Breast epithelium (tissue), 4 donors: ENCODE measurements around the gene ZNF407. TPM values are rescaled to one million over a fixed set of nuclear protein-coding genes. Genes with fewer than 3 reads are reported as not detected.

Experiments
- DNase-seq, 2 donors: peaks; one replicate each; pipeline ENCODE4 v3.0.0-alpha.2; 2019; ENCODE audit warnings: low spot score in 2 of 2
- H3K27ac ChIP-seq, 2 donors: fragments of 200-600 bp; sonication (generic) in 1 of 2; one replicate each; pipeline ENCODE4 v1.5.1; 2016 to 2019; ENCODE audit warnings: mild to moderate bottlenecking in 1 of 2
- H3K27me3 ChIP-seq, 2 donors: fragments of 200-600 bp; sonication (generic) in 1 of 2; one replicate each; pipeline versions ENCODE4 v1.5.1 to v1.6.0; 2017 to 2019; ENCODE audit warnings: control low read depth in 1 of 2, mild to moderate bottlenecking in 1 of 2
- H3K36me3 ChIP-seq: fragments of 200-600 bp; one replicate; pipeline ENCODE4 v1.5.1; 2019
- H3K4me1 ChIP-seq, 2 donors: fragments of 200-600 bp; sonication (generic); one replicate each; pipeline ENCODE4 v1.5.1; 2016 to 2019; ENCODE audit warnings: control low read depth in 1 of 2
- H3K4me3 ChIP-seq, 3 donors: fragments of 200-600 bp; sonication (generic); 1 replicate in 2 of 3; 2 replicates in 1 of 3; pipeline ENCODE4 v1.5.1; 2016 to 2019; ENCODE audit warnings: mild to moderate bottlenecking in 3 of 3, moderate library complexity in 2 of 3
- H3K9me3 ChIP-seq, 2 donors: fragments of 200-600 bp; sonication (generic) in 1 of 2; one replicate each; pipeline ENCODE4 v1.5.1; 2016 to 2019; ENCODE audit warnings: control low read depth in 1 of 2
- POLR2A ChIP-seq: fragments of 450-650 bp; IDR thresholded peaks from one replicate; pipeline ENCODE4 v1.6.1; 2016; ENCODE audit warnings: antibody characterized with exemption, mild to moderate bottlenecking, moderate library complexity
- POLR2AphosphoS5 ChIP-seq, 3 donors: sonication (generic); formaldehyde crosslinking; IDR thresholded peaks; one replicate each; pipeline ENCODE4 v1.6.1; 2017; ENCODE audit warnings: antibody characterized with exemption in 3 of 3
- intact Hi-C: fragments of 100-400 bp; cut with DNase I; formaldehyde crosslinking; loops from one replicate; pipeline ENCODE4 v1.15.1; 2023; ENCODE audit warnings: low total_unique reads
- total RNA-seq, 3 donors: library from RNA; depleted of rRNA; stranded (reverse); fragments of >200 nt; gene quantifications; one replicate each; pipeline ENCODE4 v1.1.0, GENCODE V29; 2016
- TF ChIP-seq, protein P1 (sequence below), 3 donors: fragments of 450-650 bp; IDR thresholded peaks; one replicate each; pipeline ENCODE4 v1.5.1; 2016 to 2017; ENCODE audit warnings: antibody characterized with exemption in 3 of 3, mild to moderate bottlenecking in 3 of 3, moderate library complexity in 3 of 3

Gene ZNF407
- total RNA-seq, 3 donors from 2014 or later, result 14.9 to 30.1 (median 22.3) TPM

DNA sequence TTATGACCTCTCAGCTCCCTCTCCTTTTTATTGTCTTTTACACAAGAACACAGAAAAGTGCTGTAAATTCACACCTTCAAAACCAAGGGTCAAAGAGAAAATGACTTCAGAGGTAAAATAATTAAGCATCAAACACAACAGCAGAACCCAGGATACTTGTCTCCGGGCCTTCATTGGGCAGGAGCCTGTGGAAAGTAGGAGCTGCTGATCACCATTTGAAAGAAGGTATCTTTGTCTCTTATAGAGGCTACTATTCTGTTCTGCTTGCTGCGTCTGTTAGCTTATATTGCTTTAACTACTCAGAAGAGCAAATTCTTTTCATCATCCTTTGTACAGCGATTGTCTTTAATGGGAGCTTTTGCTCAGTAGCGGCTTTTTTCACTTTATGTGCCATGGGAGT lies 350.2 kb downstream of the ZNF407 start:
- TF ChIP-seq POLR2AphosphoS5 (IDR thresholded peaks at IDR 0.05) (no peak), POLR2A (no peak)
- TF ChIP-seq, protein P1, sequence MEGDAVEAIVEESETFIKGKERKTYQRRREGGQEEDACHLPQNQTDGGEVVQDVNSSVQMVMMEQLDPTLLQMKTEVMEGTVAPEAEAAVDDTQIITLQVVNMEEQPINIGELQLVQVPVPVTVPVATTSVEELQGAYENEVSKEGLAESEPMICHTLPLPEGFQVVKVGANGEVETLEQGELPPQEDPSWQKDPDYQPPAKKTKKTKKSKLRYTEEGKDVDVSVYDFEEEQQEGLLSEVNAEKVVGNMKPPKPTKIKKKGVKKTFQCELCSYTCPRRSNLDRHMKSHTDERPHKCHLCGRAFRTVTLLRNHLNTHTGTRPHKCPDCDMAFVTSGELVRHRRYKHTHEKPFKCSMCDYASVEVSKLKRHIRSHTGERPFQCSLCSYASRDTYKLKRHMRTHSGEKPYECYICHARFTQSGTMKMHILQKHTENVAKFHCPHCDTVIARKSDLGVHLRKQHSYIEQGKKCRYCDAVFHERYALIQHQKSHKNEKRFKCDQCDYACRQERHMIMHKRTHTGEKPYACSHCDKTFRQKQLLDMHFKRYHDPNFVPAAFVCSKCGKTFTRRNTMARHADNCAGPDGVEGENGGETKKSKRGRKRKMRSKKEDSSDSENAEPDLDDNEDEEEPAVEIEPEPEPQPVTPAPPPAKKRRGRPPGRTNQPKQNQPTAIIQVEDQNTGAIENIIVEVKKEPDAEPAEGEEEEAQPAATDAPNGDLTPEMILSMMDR (IDR thresholded peaks at IDR 0.05), result no peak
- Histone ChIP-seq H3K4me3 (no peak overlapping the region), H3K4me1 (no peaks in the 10 kb centered on the region), H3K9me3 (no peaks in the 10 kb centered on the region), H3K36me3 (no peaks in the 10 kb centered on the region), H3K27me3 (no peaks in the 10 kb centered on the region), H3K27ac (no peak overlapping the region)
- intact Hi-C loops, result no loop called here
- DNase-seq, result no peak

DNA sequence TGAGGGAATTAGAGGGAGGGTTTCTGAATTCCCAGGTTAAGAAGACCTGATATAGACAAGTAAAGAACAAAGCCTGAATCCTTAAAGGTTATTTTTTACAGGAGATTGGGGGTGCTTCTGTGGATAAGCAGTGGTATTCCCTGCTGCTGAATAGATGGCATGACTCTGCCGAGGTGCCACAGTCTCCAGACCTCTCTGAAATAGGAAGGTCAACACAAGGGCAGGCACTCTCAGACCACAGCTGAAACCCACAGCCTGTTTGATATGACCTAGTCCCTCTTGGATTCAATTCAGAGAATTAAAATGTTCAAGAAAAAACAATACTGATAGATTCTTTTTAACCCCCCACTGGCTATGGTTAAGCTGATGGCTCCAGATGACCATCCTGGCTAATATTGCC lies 351.9 kb downstream of the ZNF407 start:
- Histone ChIP-seq H3K27ac (no peak overlapping the region), H3K9me3 (no peaks in the 10 kb centered on the region), H3K27me3 (no peaks in the 10 kb centered on the region), H3K4me1 (no peaks in the 10 kb centered on the region), H3K36me3 (no peaks in the 10 kb centered on the region), H3K4me3 (no peak overlapping the region)
- DNase-seq, result no peak
- intact Hi-C loops, result no loop called here
- no peak for TF ChIP-seq POLR2AphosphoS5 (IDR thresholded peaks at IDR 0.05)
- TF ChIP-seq, protein P1 (IDR thresholded peaks at IDR 0.05), result no peak
- no peak for TF ChIP-seq POLR2A

DNA sequence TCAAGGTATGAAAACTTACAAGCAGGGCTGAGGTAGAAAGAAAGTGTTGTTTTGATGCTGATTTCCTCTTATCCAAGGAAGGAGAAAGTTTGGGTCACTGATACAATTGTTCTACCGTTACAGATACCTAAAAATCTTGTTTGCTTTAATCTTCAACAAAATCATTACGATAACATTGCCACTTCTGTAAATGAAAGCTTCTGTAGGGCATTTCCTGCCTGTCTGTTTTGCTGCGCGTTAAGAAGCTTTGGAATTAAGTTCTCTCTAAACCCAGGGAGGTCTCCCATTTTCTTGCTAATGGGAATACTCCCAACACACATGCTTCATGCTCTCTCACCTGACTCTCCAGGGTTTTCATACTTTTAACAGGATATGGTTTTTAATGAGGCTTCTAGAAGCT lies 352.8 kb downstream of the ZNF407 start:
- intact Hi-C loops, result no loop called here
- H3K9me3 ChIP-seq, result no peaks in the 10 kb centered on the region
- no peak for DNase-seq
- H3K27ac ChIP-seq, result no peak overlapping the region
- no peaks in the 10 kb centered on the region for H3K27me3 ChIP-seq
- H3K4me3 ChIP-seq, result no peak overlapping the region
- no peaks in the 10 kb centered on the region for H3K36me3 ChIP-seq
- no peak for TF ChIP-seq POLR2A
- TF ChIP-seq, protein P1 (IDR thresholded peaks at IDR 0.05), result no peak
- TF ChIP-seq POLR2AphosphoS5 (IDR thresholded peaks at IDR 0.05), result no peak
- no peaks in the 10 kb centered on the region for H3K4me1 ChIP-seq

DNA sequence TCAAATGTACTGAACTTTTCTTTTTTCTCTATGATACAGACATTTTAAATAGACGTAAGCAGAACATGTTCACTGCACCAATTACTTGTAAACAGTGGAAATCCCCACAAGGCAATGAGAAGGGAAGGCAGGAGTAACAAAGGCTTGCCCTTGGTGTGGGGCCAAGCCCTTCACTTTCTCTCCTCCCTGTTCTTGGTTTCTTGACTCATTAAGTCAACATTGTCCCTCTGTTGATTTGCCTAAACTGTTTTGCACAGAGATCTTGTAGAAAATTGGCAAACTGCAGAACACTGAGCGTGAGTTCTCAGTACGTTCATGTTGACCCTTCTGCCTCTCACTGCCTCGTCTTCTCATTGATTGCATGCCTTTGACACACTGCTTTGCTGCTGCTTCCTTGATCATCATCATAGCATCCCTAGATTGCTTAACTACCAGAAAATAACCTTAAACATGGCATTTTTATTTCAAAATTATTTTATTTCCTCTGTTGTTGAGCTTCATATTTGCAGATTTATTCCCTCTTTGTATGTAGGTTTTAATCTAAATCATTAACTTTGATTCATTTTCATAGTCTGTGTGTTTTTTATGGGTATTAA lies 353.6 kb downstream of the ZNF407 start:
- no peaks in the 10 kb centered on the region for H3K4me1 ChIP-seq
- H3K9me3 ChIP-seq, result no peaks in the 10 kb centered on the region
- H3K36me3 ChIP-seq, result no peaks in the 10 kb centered on the region
- no peak overlapping the region for H3K4me3 ChIP-seq
- intact Hi-C loops, result no loop called here
- peak; percentile 35 to 68 for DNase-seq
- H3K27ac ChIP-seq, result no peak overlapping the region
- no peaks in the 10 kb centered on the region for H3K27me3 ChIP-seq
- TF ChIP-seq POLR2AphosphoS5 (IDR thresholded peaks at IDR 0.05) (no peak), POLR2A (no peak)
- TF ChIP-seq, protein P1 (IDR thresholded peaks at IDR 0.05), result no peak

DNA sequence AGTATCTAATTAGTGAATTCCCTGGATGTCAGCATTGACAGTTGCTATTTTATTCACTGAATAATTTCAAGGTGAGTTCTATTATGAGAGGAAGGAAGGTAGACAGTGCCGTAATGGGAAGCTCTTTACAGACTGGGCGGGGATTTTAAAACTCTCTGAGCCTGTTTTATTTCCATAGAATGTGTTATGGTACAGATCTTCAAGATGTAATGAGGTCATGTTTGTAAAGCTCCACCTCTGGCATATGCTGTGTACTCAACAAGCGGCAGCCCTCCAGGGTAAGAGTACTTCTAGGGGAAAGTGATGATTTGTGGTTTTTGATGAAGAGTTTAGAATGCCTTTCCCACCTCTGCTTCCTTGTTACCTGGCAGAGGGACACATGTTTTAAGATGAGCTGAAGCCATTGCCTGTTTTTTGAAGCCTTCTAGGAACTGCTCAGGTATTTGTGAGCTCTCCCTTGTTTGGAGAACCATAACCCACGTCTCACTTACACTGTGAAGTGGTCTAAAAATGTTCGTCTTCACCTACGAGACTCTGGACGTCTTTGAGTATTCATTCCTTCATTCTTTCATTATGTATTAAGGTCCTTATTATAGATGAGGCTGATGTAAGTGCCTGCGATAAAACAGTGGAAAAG lies 360.0 kb downstream of the ZNF407 start:
- intact Hi-C loops, result loop anchor here (2.0 kb wide), 1 partner anchor 59 kb away; no protein-coding TSS in a partner anchor
- Histone ChIP-seq H3K27me3 (no peaks in the 10 kb centered on the region), H3K9me3 (no peaks in the 10 kb centered on the region), H3K36me3 (no peaks in the 10 kb centered on the region), H3K4me1 (no peaks in the 10 kb centered on the region), H3K27ac (no peak overlapping the region), H3K4me3 (no peak overlapping the region)
- DNase-seq, result no peak
- TF ChIP-seq POLR2A (no peak), POLR2AphosphoS5 (IDR thresholded peaks at IDR 0.05) (no peak)
- TF ChIP-seq, protein P1 (IDR thresholded peaks at IDR 0.05), result no peak
